OCI-LY7 (cell line): Measurements from ENCODE around the gene SSNA1.

Experiments used
- EZH2phosphoT487 ChIP-seq: fragments of 200-600 bp; sonication (generic); IDR thresholded peaks from 2 replicates; pipeline ENCODE4 v1.6.1; 2018; ENCODE audit warnings: low read depth, borderline replicate concordance, mild to moderate bottlenecking, mixed run types, antibody characterized with exemption, low read length, moderate library complexity, mixed read lengths
- TF ChIP-seq, protein P1 (sequence below): fragments of 200-600 bp; sonication (generic); conservative IDR thresholded peaks from 2 replicates; pipeline ENCODE4 v1.5.1; 2014; ENCODE audit warnings: mild to moderate bottlenecking, antibody characterized with exemption, low read length, moderate library complexity, mixed read lengths

DNA sequence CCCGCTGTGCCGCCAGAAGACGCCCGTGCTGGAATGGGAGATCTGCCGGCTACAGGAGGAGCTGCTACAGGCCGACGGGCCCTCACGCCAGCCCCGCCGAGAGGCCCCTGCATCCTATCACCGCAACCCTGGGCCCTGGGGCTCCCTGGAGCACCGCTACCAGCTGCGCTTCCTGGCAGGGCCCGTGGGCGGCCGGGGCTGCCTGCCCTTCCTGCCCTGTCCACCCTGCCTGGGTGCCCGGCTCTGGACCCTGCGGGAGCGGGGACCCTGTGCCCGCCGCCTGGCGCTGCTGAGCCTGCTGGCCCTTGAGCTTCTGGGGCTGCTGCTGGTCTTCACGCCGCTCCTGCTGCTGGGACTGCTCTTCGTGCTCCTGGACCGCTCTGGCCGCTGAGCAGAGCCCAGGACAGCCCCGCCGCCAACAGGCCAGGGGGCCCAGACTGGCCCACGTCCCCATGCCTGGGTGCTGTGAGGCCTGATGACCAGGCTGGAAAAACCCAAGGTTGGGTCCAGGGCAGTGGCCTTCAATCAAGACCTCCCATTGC, 29.8 kb downstream of the SSNA1 start:
- TF ChIP-seq, protein P1, sequence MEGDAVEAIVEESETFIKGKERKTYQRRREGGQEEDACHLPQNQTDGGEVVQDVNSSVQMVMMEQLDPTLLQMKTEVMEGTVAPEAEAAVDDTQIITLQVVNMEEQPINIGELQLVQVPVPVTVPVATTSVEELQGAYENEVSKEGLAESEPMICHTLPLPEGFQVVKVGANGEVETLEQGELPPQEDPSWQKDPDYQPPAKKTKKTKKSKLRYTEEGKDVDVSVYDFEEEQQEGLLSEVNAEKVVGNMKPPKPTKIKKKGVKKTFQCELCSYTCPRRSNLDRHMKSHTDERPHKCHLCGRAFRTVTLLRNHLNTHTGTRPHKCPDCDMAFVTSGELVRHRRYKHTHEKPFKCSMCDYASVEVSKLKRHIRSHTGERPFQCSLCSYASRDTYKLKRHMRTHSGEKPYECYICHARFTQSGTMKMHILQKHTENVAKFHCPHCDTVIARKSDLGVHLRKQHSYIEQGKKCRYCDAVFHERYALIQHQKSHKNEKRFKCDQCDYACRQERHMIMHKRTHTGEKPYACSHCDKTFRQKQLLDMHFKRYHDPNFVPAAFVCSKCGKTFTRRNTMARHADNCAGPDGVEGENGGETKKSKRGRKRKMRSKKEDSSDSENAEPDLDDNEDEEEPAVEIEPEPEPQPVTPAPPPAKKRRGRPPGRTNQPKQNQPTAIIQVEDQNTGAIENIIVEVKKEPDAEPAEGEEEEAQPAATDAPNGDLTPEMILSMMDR, result no peak
- TF ChIP-seq EZH2phosphoT487, result no peak
